HG03103 (cell line): ENCODE measurements around the gene SGK1.
"Not testable (repeated sequence)": the region's sequence is repeated elsewhere in the genome, so short reads cannot be mapped to it uniquely, and the experiment has no call there.

Source experiments
- ATAC-seq: cut with Tn5 transposase; IDR thresholded peaks from one replicate; pipeline ENCODE4 v1.9.1; 2021; ENCODE audit warnings: low read depth; ENCODE audit not compliant: unreplicated experiment

SGK1 gene

DNA sequence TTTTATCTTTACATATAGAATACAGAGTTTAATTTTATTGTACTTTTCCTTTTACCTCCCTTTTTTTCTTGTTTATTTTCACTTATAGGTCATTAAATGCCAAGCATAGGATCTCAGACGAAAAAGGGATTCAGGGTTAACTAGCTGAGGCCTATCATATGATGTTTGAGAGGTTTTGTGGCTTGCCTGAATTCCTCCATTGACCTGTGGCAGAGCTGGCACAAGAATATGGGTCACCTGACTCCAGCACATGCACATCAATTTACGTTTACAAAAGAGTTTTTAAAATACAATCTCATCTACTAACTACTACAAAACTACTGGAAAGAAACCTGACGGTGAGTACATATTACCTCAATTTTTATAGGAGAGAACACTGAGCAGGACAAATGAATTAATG lies 60.4 kb downstream of the SGK1 start:
- ATAC-seq = no peak

DNA sequence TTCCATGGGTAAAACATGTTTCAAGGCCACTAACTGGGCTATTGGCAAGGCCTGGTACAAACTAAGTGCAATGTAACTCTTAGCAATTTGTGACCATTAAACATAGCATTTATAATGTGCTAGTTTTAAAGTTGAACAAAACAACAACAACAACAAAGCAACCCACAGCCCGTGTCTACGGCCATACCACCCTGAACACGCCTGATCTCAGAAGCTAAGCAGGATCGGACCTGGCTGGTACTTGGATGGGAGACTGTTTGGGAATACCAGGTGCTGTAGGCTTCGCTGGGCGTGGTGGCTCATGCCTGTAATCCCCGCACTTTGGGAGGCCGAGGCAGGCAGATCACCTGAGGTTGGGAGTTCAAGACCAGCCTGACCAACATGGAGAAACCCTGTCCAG lies 61.0 kb downstream of the SGK1 start:
- no peak for ATAC-seq

DNA sequence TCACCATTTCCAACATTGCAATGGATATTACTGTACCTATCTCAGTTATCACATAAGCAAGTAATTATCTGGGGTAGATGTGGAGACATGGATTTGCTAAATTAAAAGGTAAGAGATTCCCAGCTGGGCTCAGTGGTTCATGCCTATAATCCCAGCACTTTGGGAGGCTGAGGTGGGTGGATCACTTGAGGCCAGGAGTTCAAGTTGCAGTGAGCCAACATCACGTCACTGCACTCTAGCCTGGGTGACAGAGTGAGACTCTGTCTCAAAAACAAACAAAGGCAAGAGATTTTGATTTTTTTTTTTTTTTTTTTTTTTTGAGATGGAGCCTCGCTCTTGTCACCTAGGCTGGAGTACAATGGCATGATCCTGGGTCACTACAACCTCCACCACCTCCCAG lies 62.6 kb downstream of the SGK1 start:
- not testable (repeated sequence) for ATAC-seq

DNA sequence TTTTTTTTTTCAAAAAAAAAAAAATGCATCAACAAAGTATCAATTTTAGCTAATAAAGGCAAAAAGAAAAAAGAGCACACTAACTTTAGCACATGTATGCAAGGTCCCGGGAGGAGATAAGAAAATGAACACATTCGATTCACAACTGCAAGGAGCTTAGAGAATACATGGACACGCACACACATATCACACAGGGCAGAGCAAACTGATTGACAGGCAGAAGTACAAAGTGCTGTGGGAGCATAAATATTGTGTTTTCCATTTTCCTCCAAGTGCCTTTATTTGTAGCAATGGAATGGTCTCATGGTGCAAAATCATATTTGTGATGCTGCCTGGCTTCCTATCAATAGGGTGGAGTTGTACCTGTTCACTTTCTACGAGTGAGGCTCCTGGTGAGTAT lies 63.8 kb downstream of the SGK1 start:
- ATAC-seq = no peak

DNA sequence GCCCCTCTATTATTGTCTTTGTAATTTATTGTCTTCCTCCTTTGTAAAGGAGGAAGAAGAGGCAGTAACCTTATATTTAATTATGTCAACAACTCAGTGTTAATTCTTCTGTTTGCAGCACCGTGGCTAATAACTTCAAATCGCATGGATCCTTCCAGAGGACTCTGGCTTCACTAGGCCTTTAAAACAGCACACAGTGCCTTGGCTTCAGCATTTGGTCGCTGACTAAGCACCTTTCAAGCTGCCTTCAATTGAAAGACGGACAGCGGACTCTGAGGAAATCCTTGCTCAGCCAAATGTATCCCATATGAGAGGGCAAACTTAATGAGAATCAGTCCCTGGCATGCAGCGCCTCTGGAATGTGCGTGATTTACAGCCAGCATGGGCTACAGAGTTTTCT lies 64.2 kb downstream of the SGK1 start:
- no peak for ATAC-seq

DNA sequence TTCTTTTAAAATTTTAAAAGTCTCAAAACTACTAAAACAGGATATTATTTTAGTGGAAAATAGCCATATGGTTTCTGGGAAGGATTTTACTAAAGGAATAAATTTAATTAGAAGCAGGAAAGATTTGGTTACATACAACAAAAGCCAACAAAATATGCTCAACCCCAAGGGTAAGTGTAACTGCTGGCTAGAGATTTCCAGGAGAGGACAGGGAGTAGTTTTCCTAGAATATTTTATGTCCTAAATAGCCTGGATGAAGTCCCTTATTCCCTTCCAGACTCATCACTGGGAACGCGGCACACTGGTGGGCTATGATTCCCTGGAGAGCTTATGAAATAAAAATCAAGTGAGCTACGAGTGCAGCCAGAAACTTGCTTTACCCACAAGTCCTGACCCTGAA lies 66.6 kb downstream of the SGK1 start:
- ATAC-seq = no peak

DNA sequence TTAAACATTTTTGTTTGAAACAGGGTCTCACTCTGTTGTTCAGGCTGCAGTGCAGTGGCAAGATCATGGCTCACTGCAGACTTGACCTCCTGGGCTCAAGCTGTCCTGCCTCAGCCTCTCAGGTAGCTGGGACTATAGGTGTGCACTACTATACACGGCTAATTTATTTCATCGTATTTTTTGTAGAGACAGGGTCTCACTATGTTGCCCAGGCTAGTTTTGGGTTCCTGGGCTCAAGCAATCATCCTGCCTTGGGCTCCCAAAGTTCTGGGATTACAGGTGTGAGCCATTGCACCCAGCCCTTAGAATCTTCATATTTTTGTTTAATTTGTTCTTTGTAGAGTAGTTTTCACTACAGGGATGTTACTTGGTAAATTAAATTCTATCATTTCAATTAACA lies 67.1 kb downstream of the SGK1 start:
- ATAC-seq = no peak

DNA sequence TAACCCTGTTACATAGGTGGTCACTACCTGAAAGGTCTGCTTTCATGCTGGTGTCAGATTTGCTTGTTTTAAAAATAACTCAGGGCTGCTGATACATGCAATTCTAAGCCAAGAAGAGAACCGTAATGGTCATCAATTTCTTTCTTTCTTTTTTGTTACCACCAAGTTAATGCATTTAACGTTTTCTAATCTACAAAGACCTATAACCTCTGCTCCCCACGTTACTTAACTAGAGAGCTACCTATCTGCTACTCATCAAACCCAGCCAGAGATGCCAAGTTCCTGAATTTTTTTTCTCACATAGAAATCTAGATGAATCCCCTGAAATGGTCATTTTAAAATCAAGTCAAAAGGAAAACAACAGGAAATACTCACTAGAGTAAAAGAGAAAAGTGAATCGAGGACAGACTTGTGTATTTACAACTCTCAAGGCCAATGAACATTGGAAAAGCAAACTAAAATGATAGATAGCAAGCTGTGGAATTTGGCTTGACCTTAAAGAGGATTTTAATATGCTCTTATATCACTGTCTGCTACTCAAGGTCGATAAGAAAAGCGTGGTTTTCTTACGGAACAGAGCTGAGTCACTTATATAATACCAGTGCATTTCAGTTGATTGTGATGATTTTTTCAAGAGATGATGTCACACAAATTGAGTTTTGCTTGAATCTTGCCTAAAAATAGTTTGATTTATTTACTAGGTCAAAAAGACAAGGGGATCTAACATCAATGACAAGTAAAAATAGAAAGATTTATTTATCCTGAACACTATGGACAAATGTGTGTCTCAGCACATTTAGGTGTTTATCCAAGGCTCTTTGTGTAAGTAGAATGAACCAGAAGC lies 67.9 kb downstream of the SGK1 start:
- no peak for ATAC-seq

DNA sequence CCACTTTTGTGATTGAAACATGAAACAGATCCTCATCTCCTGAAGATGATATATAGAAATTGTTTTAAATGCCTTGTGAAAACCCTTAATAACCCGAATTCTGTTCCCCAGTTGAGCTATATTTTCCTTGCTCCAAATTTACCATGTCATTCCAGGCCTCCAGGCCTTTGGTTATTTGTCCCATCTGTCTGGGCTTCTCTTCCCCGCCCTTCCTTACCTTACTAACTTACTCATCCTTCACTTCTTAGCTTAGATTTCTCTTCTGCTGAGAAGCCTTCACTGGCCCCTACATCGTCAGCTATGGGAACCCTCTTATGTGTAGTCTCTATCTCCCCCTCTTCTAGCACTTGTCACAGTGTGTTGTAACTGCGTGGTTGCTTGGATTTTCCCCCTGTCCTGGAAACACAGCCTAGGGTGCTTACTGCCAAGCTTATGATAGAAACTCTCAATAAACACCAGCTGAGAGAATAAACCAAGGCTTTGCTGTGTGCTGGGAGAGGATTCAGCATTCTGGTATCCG lies 68.6 kb downstream of the SGK1 start:
- no peak for ATAC-seq

DNA sequence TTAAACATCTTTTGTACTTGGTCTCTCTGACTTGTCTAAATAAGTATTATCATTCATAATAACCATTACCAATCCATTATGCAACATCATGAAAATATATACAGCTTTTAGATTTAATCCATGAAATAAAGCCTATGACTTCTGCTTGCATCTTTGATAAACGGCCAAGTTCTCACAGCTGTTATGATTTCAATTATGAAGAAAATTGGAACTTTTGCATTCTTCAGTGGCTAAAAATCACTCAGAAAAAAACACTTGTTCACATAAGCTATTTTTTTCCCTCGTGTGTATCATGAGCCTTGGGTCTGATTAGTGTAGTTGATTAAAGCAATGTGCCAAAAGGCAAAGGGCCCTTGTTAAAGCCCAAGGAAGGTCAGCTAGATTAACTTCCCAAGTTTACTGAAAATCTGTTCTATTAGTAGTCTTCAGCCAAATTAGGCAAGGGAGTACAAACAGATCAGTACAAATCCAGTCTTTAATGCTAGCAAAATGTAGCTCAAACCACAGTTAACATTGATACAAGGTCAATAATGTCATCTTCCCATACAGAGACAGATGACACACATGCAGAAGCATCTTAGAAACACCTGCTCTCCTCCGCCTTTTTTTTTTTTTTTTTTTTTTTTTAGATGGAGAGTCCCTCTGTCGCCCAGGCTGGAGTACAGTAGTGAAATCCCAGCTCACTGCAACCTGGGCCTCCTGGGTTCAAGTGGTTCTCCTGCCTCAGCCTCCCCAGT lies 69.9 kb downstream of the SGK1 start:
- no peak for ATAC-seq

DNA sequence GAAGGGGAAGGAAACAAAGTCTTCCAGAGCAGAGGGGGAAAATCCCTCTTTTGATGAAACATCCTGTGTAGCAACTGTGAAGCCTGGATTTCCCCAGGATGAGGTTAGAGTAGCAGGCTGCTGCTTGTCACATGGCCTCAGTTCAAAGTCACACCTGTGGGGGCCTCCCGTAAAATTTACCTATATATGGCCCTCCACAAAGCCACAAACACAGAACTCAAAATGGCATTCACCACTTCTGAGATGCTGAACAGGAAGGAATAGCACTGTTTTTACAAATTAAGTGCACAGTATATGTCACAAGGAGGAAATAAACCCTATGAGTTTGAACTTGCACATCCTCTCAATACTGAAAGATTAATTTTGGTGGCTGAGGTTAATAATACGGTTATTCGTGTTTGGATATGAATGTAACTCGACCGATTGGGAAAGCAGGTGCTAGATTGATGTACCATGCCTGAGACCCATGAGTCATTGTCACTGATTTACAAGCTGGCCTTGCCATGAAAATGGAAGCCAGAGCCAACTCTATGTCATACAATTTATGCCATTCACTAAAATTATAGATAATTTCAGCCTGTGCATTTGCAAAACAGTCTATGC lies 70.6 kb downstream of the SGK1 start:
- peak; percentile 90 for ATAC-seq

DNA sequence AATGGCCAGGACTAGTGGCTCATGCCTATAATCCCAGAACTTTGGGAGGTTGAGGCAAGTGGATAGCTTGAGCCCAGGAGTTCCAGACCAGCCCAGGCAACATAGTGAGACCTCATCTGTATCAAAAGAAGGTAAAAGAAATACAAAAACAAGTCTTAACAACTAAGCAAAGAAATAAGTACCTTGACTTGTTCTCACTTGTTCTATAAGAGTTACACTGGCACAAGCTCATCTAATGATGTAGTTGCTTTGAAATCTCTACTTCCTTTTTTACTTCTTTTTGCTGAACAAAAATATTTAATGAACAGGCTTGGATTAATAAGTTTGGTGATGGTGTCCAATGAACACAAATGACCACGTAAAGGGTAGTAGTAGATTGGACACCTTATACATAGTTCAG lies 72.2 kb downstream of the SGK1 start:
- ATAC-seq = no peak

DNA sequence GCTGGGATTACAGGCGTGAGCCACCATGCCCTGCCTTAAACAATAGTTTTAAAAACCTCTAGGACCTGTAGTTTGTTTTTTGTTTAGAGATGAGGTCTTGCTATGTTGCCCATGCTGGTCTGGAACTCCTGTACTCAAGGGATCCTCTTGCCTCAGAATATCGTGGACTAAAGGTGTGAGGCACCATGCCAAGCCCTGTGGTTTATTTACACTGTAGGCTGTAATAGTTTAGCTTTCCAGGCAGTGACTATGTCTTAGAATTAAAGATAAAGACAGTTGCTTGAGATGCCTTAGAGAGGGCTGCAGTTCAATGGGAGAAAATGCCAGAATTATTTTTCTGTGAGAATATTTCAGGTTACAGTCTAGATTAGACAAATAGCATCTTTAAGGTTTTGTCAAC lies 72.9 kb downstream of the SGK1 start:
- ATAC-seq = no peak

DNA sequence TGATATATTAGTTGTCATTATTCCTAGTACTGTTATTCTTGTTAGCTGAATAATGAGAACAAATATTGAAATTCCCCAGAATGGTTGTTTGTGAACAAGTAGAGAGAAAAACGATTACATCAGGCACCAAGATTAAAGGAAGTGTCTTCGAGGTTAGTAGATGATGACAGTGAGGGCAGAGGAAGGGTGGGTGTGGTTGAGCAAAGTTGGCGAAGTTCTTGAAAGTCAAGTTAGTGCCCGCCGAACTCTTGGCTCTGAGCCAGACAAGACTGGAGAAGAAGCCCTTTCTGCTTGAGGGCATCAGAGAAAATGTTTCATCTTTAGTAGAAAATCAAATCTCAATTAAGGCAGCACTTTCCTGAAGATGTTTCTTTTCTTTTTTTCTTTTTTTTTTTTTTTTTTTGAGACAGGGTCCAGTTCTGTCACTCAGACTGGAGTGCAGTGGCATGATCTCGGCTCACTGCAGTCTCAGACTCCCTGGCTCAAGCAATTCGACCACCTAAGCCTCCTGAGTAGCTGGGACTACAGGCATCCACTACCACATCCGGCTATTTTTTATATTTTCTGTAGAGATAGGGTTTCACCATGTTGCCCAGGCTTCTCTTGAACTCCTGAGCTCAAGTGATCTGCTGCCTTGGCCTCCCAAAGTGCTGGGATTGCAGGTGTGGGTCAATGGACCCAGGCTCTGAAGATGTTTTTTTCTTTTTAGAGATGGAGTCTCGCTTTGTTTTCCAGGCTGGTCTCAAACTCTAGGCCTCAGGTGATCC lies 77.1 kb downstream of the SGK1 start:
- no peak for ATAC-seq

DNA sequence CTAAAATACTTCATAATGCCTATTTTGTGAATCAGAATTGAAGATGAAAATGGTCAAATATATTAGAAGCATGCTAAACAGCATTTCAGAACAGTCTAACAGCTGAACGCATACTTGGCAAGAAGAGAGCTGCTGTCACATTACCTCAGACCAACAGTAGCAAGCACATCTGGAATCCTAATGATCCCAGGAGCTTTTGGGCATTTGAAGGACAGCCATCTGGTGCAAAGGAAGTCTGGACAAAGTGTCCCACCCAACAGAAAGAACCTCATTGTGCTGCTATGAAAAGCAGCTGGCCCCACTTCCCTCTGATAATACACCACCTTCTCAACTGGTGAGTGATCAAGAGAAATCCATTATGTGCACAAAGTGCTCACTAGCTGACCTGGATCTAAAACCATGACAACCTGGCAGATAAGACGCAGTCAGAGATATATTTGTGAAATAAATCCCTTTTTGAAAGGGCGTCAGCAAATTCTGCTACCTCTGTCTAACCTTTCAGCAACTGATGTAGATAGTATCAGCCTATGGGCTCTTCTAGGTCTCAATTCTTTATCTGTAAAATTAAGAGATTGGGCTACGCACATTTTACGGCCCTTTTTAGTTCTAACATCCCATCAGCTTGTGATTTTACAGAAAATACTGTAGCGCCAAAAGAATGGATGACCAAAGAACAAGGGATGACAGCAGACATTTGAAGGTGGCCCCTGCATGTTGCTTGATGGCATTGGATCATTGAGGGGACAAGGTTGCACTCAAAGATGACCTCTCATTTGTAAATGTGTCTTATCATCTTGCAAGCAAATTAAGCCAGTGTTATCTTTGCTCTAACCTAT lies 78.7 kb downstream of the SGK1 start:
- ATAC-seq = no peak

DNA sequence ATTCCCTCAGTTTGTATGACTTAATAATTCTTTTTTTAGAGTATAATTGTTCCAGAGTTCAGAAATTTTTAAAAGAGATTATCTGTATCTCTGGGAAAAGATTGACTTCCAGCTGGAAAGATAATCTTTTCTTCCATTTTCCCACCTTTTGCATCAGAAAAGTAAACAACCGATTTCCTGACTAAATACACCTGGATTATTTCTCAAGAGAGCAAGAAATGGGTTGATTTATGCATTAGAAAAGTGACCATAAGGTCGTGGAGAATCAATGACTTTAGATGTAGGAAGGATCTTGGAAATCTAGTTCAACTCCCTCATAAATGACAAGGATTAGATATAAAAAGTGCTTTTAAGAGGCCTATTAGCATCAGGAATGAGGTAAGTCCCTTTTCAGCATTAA lies 79.9 kb downstream of the SGK1 start:
- no peak for ATAC-seq

DNA sequence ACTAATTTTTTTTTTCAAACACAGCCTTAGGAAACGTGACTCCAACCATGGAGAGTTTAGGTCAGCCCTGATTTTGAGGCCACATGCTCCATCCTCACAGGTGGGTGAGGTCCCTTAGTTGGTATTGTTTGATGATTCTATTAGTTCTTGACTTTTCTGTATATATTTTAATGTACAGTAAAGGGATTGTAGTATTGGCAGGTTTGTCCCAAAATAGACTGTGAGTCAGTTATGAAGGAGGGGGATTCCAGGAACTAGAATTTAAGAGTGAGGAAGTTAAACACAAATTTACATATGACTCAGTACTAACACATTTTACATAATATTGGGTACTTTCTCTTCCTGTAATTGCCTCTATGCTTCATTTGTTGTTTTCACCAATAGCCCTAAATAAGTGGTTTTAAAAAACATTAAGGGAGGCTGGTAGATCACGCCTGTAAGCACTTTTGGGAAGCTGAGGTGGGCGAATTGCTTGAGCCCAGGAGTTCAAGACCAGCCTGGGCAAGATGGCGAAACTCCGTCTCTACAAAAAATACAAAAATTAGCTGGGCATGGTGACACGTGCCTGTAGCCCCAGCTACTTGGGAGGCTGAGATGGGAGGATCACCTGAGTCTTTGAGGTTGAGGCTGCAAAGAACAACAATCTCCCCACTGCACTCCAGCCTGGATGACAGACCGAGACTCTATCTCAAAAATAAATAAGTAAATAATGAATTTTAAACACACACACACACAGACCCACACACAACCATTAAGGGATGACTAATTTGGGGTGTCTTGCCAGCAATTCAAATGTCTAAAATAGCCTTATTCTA lies 81.8 kb downstream of the SGK1 start:
- peak; percentile 92 for ATAC-seq

DNA sequence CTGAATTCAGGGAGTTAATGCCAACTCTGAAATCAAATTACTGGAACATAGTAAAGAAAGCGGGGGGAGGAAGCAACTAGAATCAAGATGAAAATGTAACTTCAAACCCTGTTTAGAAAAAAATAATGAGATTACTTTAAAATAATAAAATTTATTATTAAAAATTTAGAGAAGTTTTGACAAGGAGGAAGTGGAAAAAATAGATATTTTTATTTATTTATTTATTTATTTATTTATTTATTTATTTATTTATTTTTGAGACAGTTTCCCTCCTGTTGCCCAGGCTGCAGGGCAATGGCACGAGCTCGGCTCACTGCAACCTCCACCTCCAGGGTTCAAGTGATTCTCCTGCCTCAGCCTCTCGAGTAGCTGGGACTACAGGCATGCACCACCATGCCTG lies 82.6 kb downstream of the SGK1 start:
- not testable (repeated sequence) for ATAC-seq
